ENCODE data around the gene CLEC17A. TPM values are rescaled to one million over a fixed set of nuclear protein-coding genes. Genes with fewer than 3 reads are reported as not detected.

Gene CLEC17A
- total RNA-seq, 2 experiments from 2014 or later: 0.60 to 0.83 TPM

- DNase-seq: no peak
- no peaks in the 10 kb centered on the region for H3K9me3 Mint-ChIP-seq
- ATAC-seq: no peak
- no peak overlapping the region for H3K4me3 Mint-ChIP-seq
- peaks cover 11% of the 10 kb centered on the region for H3K36me3 Mint-ChIP-seq (ENCODE audit: low read depth)
- intact Hi-C loops (cut with micrococcal nuclease): no loop called here
- POLR2A ChIA-PET: interaction anchor here (0.9 kb wide), 1 partner anchor 120 kb away, joined by 3 read pairs; no protein-coding TSS in a partner anchor
- CTCF ChIA-PET: interaction anchor here (1.0 to 1.5 kb wide), 2 partner anchors 9 to 124 kb away, joined by 4 to 5 read pairs; partner anchors contain the start of gene ZNF333
- H3K27ac Mint-ChIP-seq: no peak overlapping the region
- no peaks in the 10 kb centered on the region for H3K27me3 Mint-ChIP-seq
- peaks cover 41% of the 10 kb centered on the region for H3K4me1 Mint-ChIP-seq (ENCODE audit: low read depth)
- TF ChIP-seq, protein P1, sequence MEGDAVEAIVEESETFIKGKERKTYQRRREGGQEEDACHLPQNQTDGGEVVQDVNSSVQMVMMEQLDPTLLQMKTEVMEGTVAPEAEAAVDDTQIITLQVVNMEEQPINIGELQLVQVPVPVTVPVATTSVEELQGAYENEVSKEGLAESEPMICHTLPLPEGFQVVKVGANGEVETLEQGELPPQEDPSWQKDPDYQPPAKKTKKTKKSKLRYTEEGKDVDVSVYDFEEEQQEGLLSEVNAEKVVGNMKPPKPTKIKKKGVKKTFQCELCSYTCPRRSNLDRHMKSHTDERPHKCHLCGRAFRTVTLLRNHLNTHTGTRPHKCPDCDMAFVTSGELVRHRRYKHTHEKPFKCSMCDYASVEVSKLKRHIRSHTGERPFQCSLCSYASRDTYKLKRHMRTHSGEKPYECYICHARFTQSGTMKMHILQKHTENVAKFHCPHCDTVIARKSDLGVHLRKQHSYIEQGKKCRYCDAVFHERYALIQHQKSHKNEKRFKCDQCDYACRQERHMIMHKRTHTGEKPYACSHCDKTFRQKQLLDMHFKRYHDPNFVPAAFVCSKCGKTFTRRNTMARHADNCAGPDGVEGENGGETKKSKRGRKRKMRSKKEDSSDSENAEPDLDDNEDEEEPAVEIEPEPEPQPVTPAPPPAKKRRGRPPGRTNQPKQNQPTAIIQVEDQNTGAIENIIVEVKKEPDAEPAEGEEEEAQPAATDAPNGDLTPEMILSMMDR (IDR thresholded peaks at IDR 0.05): no peak
Observed at GRCh38 chr19:14565765-14566711, 16.8 kb upstream of the CLEC17A start.

- intact Hi-C loops (cut with micrococcal nuclease): no loop called here
- DNase-seq: no peak
- H3K27me3 Mint-ChIP-seq: no peaks in the 10 kb centered on the region
- POLR2A ChIA-PET: no interaction called here
- no peak overlapping the region for H3K4me3 Mint-ChIP-seq
- no peaks in the 10 kb centered on the region for H3K9me3 Mint-ChIP-seq
- CTCF ChIA-PET: interaction anchor here (1.0 to 4.1 kb wide), 2 partner anchors 10 to 124 kb away, joined by 5 to 19 read pairs; partner anchors contain the start of gene ZNF333
- H3K27ac Mint-ChIP-seq: no peak overlapping the region
- TF ChIP-seq, protein P1 (IDR thresholded peaks at IDR 0.05): no peak
- no peak for ATAC-seq
- H3K36me3 Mint-ChIP-seq (ENCODE audit: low read depth): peaks cover 13% of the 10 kb centered on the region
- peaks cover 43% of the 10 kb centered on the region for H3K4me1 Mint-ChIP-seq (ENCODE audit: low read depth)
Observed at GRCh38 chr19:14566712-14567077, 16.2 kb upstream of the CLEC17A start.

DNA sequence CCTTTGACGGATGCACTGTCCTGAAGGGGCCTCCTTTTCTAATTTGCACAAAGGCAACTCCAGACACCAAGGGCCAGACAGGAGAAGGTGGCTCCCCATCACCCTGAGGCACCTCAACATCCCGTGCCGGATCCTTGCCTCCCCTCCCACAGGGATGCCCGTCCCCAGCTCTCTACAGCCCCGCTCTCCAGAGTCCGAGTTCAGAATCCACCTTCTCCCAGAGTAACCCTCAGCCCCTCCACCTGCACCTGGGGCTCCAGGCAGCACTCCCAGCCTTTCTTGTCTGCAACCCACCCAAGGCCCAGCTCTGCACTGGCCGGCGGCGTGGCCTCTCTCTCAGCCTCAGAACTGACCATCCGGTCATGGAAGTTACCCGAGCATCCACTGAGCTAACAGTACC lies 15.8 kb upstream of the CLEC17A start:
- intact Hi-C loops (cut with micrococcal nuclease): no loop called here
- ATAC-seq (no peak), DNase-seq (no peak)
- TF ChIP-seq, protein P1 (IDR thresholded peaks at IDR 0.05): no peak
- POLR2A ChIA-PET: no interaction called here
- H3K4me1 Mint-ChIP-seq (ENCODE audit: low read depth): peaks cover 45% of the 10 kb centered on the region
- CTCF ChIA-PET: interaction anchor here (1.0 to 4.1 kb wide), 3 partner anchors 10 to 123 kb away, joined by 5 to 19 read pairs (median 5); partner anchors contain the start of gene ZNF333
- no peak overlapping the region for H3K4me3 Mint-ChIP-seq
- H3K27ac Mint-ChIP-seq: no peak overlapping the region
- peaks cover 13% of the 10 kb centered on the region for H3K36me3 Mint-ChIP-seq (ENCODE audit: low read depth)
- no peaks in the 10 kb centered on the region for H3K27me3 Mint-ChIP-seq
- no peaks in the 10 kb centered on the region for H3K9me3 Mint-ChIP-seq

DNA sequence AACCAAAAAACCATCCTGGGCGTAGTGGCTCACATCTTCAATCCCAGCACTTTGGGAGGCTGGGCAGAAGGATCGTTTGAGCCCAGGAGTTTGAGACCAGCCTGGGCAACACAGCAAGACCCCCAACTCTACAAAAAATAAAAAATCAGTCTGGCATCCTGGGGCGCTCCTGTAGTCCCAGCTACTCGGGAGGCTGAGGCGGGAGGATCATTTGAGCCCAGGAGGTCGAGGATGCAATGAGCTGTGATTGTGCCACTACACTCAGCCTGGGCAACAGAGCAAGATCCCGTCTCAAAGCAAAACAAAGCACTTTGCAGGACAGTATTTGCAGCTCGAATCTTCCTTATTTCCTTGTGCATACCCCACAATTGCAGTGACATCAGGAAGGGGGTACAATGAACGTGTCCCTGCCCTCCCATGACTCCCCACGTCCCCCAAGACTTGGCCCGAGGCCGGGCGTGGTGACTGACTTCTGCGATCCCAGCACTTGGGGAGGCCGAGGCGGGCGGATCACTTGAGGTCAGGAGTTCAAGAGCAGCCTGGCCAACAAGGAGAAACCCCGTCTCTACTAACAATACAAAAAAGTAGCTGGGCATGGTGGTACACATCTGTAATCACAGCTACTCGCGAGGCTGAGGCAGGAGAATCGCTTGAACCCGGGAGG lies 11.9 kb upstream of the CLEC17A start:
- H3K9me3 Mint-ChIP-seq: no peaks in the 10 kb centered on the region
- CTCF ChIA-PET: interaction anchor here (0.6 to 11.0 kb wide), 10 partner anchors 9 to 199 kb away, joined by 3 to 276 read pairs (median 4); partner anchors contain the start of gene ZNF333
- peak overlapping the region; percentile 96 for H3K4me3 Mint-ChIP-seq
- POLR2A ChIA-PET: interaction anchor here (0.6 to 5.1 kb wide), 5 partner anchors 17 to 701 kb away, joined by 3 to 27 read pairs (median 3); partner anchors contain the start of gene ADGRE5
- intact Hi-C loops (cut with micrococcal nuclease): loop anchor here (10.0 kb wide), 1 partner anchor 314 kb away; the partner anchor contains the start of gene OR7A17
- no peaks in the 10 kb centered on the region for H3K27me3 Mint-ChIP-seq
- TF ChIP-seq, protein P1 (IDR thresholded peaks at IDR 0.05): no peak
- H3K36me3 Mint-ChIP-seq (ENCODE audit: low read depth): peaks cover 8% of the 10 kb centered on the region
- DNase-seq (no peak), ATAC-seq (no peak)
- peaks cover 42% of the 10 kb centered on the region for H3K4me1 Mint-ChIP-seq (ENCODE audit: low read depth)
- H3K27ac Mint-ChIP-seq: peak overlapping the region; percentile 91
